Cardiac muscle cell (in vitro differentiated cells and primary cell): ENCODE measurements around the gene PUSL1. TPM values are rescaled to one million over a fixed set of nuclear protein-coding genes. Genes with fewer than 3 reads are reported as not detected.

Source experiments
- DNase-seq, 2 donors: peaks; one replicate each; pipeline versions ENCODE4 v3.0.0 to v3.0.0-alpha.2; 2010 to 2017; ENCODE audit warnings: low read depth in 1 of 2, low spot score in 1 of 2
- H3K27ac ChIP-seq: fragments of 200-600 bp; sonication (generic); 2 replicates; pipeline ENCODE4 v1.5.1; 2016
- H3K27me3 ChIP-seq: fragments of 200-600 bp; sonication (generic); 2 replicates; pipeline ENCODE4 v1.6.0; 2016; ENCODE audit warnings: control low read depth
- H3K36me3 ChIP-seq: fragments of 200-600 bp; sonication (generic); 2 replicates; pipeline ENCODE4 v1.5.1; 2016; ENCODE audit warnings: control low read depth
- H3K4me1 ChIP-seq: fragments of 200-600 bp; sonication (generic); 2 replicates; pipeline ENCODE4 v1.8.1; 2017; ENCODE audit warnings: low read depth, mild to moderate bottlenecking, mixed run types
- H3K4me3 ChIP-seq: fragments of 200-600 bp; sonication (generic); 2 replicates; pipeline ENCODE4 v1.5.1; 2016; ENCODE audit warnings: mild to moderate bottlenecking
- H3K9me3 ChIP-seq: fragments of 200-600 bp; sonication (generic); 2 replicates; pipeline ENCODE4 v1.5.1; 2017; ENCODE audit warnings: low read depth, mild to moderate bottlenecking, control low read depth
- polyA plus RNA-seq: library from polyadenylated mRNA; unstranded; fragments of >200 nt; fragmentation: Nextera tagmentation; extraction: Ambion mirVana; gene quantifications from 2 replicates; pipeline ENCODE4 v1.2.1, GENCODE V29; 2016
- total RNA-seq: library from RNA; depleted of rRNA; stranded (reverse); fragments of >200 nt; gene quantifications from 2 replicates; pipeline ENCODE4 v1.2.3, GENCODE V29; 2016
- TF ChIP-seq, protein P1 (sequence below): IDR thresholded peaks from 2 replicates; pipeline ENCODE4 v1.5.1; 2012; ENCODE audit warnings: low read depth, mild to moderate bottlenecking, low read length

The PUSL1 gene
- total and polyA plus RNA-seq, 2 experiments from 2014 or later = 18.7 to 25.0 TPM

DNA sequence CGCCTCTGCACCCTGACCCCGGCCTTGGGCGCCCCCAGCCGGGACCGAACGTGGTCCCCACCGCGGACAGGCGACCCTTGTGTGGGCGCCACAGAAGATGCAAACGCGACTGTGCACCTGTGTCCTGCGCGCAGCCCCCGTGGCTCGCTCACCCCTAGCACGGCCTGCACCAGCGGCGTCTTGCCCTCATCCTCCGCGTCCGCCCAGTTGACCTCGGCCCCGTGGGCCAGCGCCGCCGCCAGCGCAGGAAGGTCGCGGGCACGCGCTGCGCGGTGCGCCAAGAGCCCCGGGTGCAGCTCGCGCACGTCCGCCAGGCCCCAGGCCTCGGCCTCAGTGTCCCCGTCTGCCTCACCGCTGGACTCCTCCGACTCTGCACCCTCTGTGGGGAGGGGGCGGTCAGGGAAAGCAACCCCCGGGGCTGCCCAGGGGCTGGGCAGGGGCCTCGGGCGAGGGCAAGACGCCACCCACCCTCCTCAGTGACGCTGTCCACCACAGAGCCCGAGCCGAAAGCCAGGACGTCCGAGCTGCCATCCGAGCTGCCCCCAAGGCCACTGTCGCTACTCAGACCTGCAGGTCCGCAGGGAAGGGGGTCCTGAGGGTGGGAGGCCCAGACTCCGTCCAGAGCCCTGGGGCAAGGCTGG is 14.0 kb upstream of the PUSL1 start:
- H3K4me3 ChIP-seq = no peak overlapping the region
- no peaks in the 10 kb centered on the region for H3K9me3 ChIP-seq
- no peaks in the 10 kb centered on the region for H3K36me3 ChIP-seq
- TF ChIP-seq, protein P1, sequence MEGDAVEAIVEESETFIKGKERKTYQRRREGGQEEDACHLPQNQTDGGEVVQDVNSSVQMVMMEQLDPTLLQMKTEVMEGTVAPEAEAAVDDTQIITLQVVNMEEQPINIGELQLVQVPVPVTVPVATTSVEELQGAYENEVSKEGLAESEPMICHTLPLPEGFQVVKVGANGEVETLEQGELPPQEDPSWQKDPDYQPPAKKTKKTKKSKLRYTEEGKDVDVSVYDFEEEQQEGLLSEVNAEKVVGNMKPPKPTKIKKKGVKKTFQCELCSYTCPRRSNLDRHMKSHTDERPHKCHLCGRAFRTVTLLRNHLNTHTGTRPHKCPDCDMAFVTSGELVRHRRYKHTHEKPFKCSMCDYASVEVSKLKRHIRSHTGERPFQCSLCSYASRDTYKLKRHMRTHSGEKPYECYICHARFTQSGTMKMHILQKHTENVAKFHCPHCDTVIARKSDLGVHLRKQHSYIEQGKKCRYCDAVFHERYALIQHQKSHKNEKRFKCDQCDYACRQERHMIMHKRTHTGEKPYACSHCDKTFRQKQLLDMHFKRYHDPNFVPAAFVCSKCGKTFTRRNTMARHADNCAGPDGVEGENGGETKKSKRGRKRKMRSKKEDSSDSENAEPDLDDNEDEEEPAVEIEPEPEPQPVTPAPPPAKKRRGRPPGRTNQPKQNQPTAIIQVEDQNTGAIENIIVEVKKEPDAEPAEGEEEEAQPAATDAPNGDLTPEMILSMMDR = no peak
- no peaks in the 10 kb centered on the region for H3K27me3 ChIP-seq
- H3K4me1 ChIP-seq = no peaks in the 10 kb centered on the region
- DNase-seq = no peak
- H3K27ac ChIP-seq = no peak overlapping the region

DNA sequence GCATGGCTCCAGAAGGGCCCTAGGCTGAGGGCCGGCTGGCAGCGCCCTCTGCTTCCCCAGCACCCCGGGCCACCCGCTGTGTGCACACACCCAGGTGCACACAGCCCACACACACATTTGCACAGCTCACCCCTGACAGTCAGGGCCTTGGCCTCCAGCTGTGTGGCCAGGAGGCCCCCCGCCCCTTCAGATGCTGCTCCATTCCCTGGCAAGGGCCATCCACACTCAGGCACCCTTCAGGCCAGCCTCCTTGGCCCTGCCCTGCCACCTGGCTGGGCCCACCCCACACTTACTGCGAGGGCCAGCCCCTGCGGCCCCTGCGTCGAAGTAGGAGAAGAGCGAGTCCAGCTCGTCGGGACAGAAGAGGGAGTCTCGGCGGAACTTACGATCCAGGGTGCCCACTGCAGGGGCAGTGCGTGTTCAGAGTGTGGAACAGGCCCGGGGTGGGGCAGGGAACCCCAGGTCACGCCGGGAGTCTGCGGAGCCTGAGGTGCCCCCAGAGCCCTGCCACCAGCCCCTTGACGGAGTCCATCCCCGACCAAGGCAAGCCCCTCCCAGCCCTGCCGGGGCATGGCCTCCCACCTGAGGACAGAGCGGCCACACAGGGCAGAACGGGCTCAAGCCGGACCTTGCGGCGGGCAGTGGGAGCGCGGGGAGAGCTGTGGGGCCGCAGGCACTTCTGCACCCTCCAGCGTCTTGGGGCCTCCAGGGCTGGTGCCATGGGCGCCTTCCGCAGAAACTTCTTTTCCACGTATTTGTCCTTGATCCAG is 13.1 kb upstream of the PUSL1 start:
- no peak for DNase-seq
- no peaks in the 10 kb centered on the region for H3K9me3 ChIP-seq
- H3K27me3 ChIP-seq = no peaks in the 10 kb centered on the region
- no peaks in the 10 kb centered on the region for H3K36me3 ChIP-seq
- no peak overlapping the region for H3K4me3 ChIP-seq
- H3K27ac ChIP-seq = no peak overlapping the region
- TF ChIP-seq, protein P1 = no peak
- no peaks in the 10 kb centered on the region for H3K4me1 ChIP-seq

DNA sequence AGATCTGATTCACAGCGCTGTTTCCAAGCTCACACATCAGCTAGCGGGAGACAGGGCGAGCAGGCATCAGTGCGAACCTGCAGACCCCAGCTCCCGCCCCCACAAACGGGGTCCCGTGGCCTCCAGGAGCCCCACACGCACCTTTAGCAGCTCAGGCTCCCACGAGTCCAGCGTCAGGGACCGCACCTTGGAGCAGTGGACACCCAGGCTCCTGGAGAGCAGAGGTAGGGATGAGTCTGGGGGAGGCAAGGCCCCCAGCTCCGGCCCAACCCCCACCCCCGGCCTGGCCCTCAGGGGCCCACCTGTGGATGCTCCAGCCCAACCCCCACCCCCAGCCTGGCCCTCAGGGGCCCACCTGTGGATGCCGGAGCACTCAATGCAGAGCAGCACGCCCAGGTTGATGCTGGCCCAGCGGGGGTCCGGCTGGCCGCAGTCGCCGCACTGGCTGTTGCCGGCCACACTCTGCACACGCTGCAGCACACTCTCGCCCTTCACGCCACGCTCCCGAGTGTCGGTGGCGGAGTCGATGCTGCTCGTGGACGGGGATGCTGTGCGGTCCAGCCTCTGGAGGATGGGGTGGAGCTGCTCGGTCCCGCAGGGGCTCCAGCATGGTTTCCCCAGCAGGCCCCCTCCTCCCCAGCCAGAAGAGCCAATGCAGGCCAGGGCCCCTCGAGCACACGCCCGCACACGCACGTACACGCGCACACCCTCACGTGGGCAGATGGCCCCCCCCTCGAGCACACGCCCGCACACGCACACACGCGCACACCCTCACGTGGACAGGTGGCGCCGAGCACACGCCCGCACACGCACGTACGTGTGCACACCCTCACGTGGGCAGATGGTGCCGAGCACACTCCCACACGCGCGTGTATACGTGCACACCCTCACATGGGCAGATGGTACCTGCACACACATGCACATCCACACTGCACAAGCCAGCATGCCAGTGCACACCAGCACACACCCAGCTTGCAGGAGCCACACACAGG is 12.0 kb upstream of the PUSL1 start:
- Histone ChIP-seq H3K27me3 (no peaks in the 10 kb centered on the region), H3K4me3 (no peak overlapping the region), H3K4me1 (no peaks in the 10 kb centered on the region), H3K36me3 (no peaks in the 10 kb centered on the region), H3K9me3 (no peaks in the 10 kb centered on the region), H3K27ac (no peak overlapping the region)
- TF ChIP-seq, protein P1 = no peak
- no peak for DNase-seq

DNA sequence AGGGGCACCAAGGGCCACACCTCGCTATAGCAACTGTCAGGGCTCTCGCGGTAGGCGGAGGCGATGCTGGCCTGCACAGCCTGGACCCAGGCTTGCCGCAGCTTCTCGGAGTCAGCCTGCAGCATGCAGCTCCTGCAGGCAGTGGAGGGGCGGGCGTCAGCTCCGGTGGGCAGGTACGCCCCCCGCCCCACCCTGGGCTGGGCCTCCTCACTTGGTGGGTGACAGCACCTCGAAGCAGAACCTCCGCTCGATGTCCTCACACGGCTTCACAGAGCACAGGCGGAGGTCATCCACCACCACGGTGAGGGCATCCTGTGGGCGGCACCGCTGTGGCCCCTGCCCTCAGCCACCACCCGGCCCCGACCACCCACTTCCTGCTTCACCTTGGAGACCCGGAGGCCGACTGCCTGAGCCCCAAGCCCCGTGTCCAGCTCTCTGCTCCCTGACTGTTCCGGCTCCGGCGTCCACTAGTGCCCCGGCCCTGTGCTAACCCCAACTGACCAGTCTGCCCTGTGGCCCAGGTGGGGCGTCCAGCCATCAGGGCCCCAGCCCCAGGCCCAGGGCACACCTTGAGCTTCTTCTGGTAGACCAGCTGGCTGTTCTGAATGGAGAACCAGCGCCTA is 10.5 kb upstream of the PUSL1 start:
- no peaks in the 10 kb centered on the region for H3K27me3 ChIP-seq
- H3K4me1 ChIP-seq = no peaks in the 10 kb centered on the region
- no peak overlapping the region for H3K27ac ChIP-seq
- no peaks in the 10 kb centered on the region for H3K36me3 ChIP-seq
- no peak overlapping the region for H3K4me3 ChIP-seq
- H3K9me3 ChIP-seq = no peaks in the 10 kb centered on the region
- TF ChIP-seq, protein P1 = no peak
- DNase-seq = no peak
